DND-41 (cell line): ENCODE results near the gene SLC39A3.

Experiments
- ATAC-seq: fragments of 200-7000 bp; cut with Tn5 transposase; 3 replicates; pipeline ENCODE4 v1.9.1; 2021; ENCODE audit warnings: low read depth; ENCODE audit not compliant: insufficient read depth
- DNase-seq: peaks from one replicate; pipeline ENCODE4 v3.0.0-alpha.2; 2020
- H2AFZ ChIP-seq: 2 replicates; pipeline ENCODE4 v1.6.0; 2012; ENCODE audit warnings: low read depth, low read length
- H3K27ac ChIP-seq: 2 replicates; pipeline ENCODE4 v1.5.1; 2012; ENCODE audit warnings: low read length, inconsistent platforms
- H3K27me3 ChIP-seq: fragments of 200-600 bp; sonication (generic); 2 replicates; pipeline ENCODE4 v1.6.0; 2012; ENCODE audit warnings: low read length, mild to moderate bottlenecking, inconsistent platforms; ENCODE audit not compliant: insufficient read depth, poor library complexity
- H3K36me3 ChIP-seq: 2 replicates; pipeline ENCODE4 v1.5.1; 2012; ENCODE audit warnings: low read length, inconsistent platforms; ENCODE audit not compliant: insufficient read depth
- H3K4me1 ChIP-seq: 2 replicates; pipeline ENCODE4 v1.5.1; 2012; ENCODE audit warnings: mild to moderate bottlenecking, low read length; ENCODE audit not compliant: insufficient read depth
- H3K4me2 ChIP-seq: 2 replicates; pipeline ENCODE4 v1.6.0; 2012; ENCODE audit warnings: mild to moderate bottlenecking, moderate library complexity, low read length, inconsistent platforms; ENCODE audit not compliant: insufficient read depth
- H3K4me3 ChIP-seq, 2 experiments: fragments of 200-600 bp in 1 of 2; shearing (Covaris generic) in 1 of 2; 2 replicates each; pipeline ENCODE4 v1.5.1; 2012 to 2016; ENCODE audit warnings: inconsistent platforms in 2 of 2, low read length in 2 of 2, mild to moderate bottlenecking in 2 of 2, low read depth in 1 of 2, moderate library complexity in 1 of 2
- H3K79me2 ChIP-seq: 2 replicates; pipeline ENCODE4 v1.6.0; 2012; ENCODE audit warnings: low read length, inconsistent platforms; ENCODE audit not compliant: insufficient read depth
- H3K9ac ChIP-seq: 2 replicates; pipeline ENCODE4 v1.6.0; 2012; ENCODE audit warnings: low read depth, mild to moderate bottlenecking, inconsistent platforms, low read length, moderate library complexity
- H3K9me3 ChIP-seq: 2 replicates; pipeline ENCODE4 v1.5.1; 2012; ENCODE audit warnings: low read length, moderate library complexity, mild to moderate bottlenecking, inconsistent platforms; ENCODE audit not compliant: insufficient read depth, severe bottlenecking
- H4K20me1 ChIP-seq: 2 replicates; pipeline ENCODE4 v1.6.0; 2012; ENCODE audit warnings: low read length; ENCODE audit not compliant: insufficient read depth
- CTCF ChIP-seq: IDR thresholded peaks from 2 replicates; pipeline ENCODE4 v1.5.1; 2012; ENCODE audit warnings: borderline replicate concordance, low read length, moderate library complexity, mild to moderate bottlenecking; ENCODE audit not compliant: poor library complexity, severe bottlenecking; ENCODE audit errors: extremely low read depth
- EZH2 ChIP-seq: IDR thresholded peaks from 3 replicates; pipeline ENCODE4 v1.6.1; 2012; ENCODE audit warnings: borderline replicate concordance, low read depth, mild to moderate bottlenecking, moderate library complexity, low read length, inconsistent platforms; ENCODE audit not compliant: severe bottlenecking

SLC39A3 gene

GRCh38 chr19:2683430-2684003, 56.3 kb downstream of the SLC39A3 start:
- Histone ChIP-seq H3K27me3 (no peaks in the 10 kb centered on the region), H3K4me3 (no peak overlapping the region), H4K20me1 (no peaks in the 10 kb centered on the region), H2AFZ (no peak overlapping the region), H3K4me1 (no peaks in the 10 kb centered on the region), H3K36me3 (no peaks in the 10 kb centered on the region), H3K9me3 (no peaks in the 10 kb centered on the region), H3K79me2 (no peaks in the 10 kb centered on the region), H3K4me2 (no peak overlapping the region), H3K27ac (no peak overlapping the region), H3K9ac (no peak overlapping the region)
- ATAC-seq (no peak), DNase-seq (no peak)
- no peak for TF ChIP-seq CTCF
- no peak for TF ChIP-seq EZH2
